ENCODE data around the gene SLC38A7.
A peak's percentile ranks its signal among the peaks of the same experiment; 100 is the strongest.

Gene SLC38A7

GRCh38 chr16:58636466-58636865 is 48.1 kb downstream of the SLC38A7 start:
- H3K9ac ChIP-seq (ENCODE audit: insufficient read length): no peak overlapping the region
- H3K9me3 ChIP-seq (ENCODE audit: low read depth, low read length): no peaks in the 10 kb centered on the region
- H3K27ac ChIP-seq: no peak overlapping the region
- no peak overlapping the region for H3K4me3 ChIP-seq
- no peak for TF ChIP-seq POLR2AphosphoS5 (IDR thresholded peaks at IDR 0.05; ENCODE audit: borderline replicate concordance, low read depth, low read length)
- no peak for TF ChIP-seq EZH2 (IDR thresholded peaks at IDR 0.05)
- TF ChIP-seq FOXP2 (optimal IDR thresholded peaks at IDR 0.05; ENCODE audit: control extremely low read depth, extremely low read length, insufficient read depth): no peak
- H3K36me3 ChIP-seq (ENCODE audit: insufficient read depth, low read length): no peaks in the 10 kb centered on the region
- no peak for DNase-seq (ENCODE audit: low read depth, low spot score)

GRCh38 chr16:58635502-58635901 is 49.1 kb downstream of the SLC38A7 start:
- Histone ChIP-seq H3K27ac (no peak overlapping the region), H3K4me3 (no peak overlapping the region), H3K36me3 (ENCODE audit: insufficient read depth, low read length) (no peaks in the 10 kb centered on the region), H3K9ac (ENCODE audit: insufficient read length) (no peak overlapping the region), H3K9me3 (ENCODE audit: low read depth, low read length) (no peaks in the 10 kb centered on the region)
- DNase-seq (ENCODE audit: low read depth, low spot score): no peak
- TF ChIP-seq FOXP2 (optimal IDR thresholded peaks at IDR 0.05; ENCODE audit: control extremely low read depth, extremely low read length, insufficient read depth): no peak
- TF ChIP-seq EZH2 (IDR thresholded peaks at IDR 0.05): no peak
- TF ChIP-seq POLR2AphosphoS5 (IDR thresholded peaks at IDR 0.05; ENCODE audit: borderline replicate concordance, low read depth, low read length): no peak

DNA sequence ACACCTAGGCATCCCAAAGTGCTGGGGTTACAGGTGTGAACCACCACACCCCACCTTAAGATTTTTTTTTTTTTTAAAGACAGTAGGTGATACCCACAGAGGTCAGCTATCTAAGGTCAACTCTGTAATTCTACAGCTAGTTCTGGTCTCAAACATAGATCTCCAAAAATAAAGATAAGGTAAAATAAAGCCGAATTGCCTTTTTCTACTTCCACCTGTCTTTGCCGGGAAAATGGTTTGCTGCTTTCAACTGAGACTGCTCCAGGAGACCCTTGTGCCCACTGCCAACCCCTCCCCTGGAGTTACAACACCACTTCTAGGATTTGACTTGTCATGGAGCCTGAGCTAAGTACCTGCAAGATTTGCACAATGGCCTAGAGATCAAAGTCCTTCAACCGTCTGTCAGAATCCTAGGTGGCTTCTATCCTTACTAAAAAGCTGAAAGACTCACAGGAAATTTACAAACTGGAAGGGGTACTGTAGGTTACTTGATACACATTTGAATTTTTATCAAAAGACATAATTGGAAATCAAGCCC is 50.2 kb downstream of the SLC38A7 start:
- DNase-seq (ENCODE audit: low read depth, low spot score): no peak
- no peak overlapping the region for H3K9ac ChIP-seq (ENCODE audit: insufficient read length)
- no peak overlapping the region for H3K27ac ChIP-seq
- no peak for TF ChIP-seq EZH2 (IDR thresholded peaks at IDR 0.05)
- no peak for TF ChIP-seq POLR2AphosphoS5 (IDR thresholded peaks at IDR 0.05; ENCODE audit: borderline replicate concordance, low read depth, low read length)
- no peak for TF ChIP-seq FOXP2 (optimal IDR thresholded peaks at IDR 0.05; ENCODE audit: control extremely low read depth, extremely low read length, insufficient read depth)
- no peak overlapping the region for H3K4me3 ChIP-seq
- no peaks in the 10 kb centered on the region for H3K36me3 ChIP-seq (ENCODE audit: insufficient read depth, low read length)
- H3K9me3 ChIP-seq (ENCODE audit: low read depth, low read length): no peaks in the 10 kb centered on the region

DNA sequence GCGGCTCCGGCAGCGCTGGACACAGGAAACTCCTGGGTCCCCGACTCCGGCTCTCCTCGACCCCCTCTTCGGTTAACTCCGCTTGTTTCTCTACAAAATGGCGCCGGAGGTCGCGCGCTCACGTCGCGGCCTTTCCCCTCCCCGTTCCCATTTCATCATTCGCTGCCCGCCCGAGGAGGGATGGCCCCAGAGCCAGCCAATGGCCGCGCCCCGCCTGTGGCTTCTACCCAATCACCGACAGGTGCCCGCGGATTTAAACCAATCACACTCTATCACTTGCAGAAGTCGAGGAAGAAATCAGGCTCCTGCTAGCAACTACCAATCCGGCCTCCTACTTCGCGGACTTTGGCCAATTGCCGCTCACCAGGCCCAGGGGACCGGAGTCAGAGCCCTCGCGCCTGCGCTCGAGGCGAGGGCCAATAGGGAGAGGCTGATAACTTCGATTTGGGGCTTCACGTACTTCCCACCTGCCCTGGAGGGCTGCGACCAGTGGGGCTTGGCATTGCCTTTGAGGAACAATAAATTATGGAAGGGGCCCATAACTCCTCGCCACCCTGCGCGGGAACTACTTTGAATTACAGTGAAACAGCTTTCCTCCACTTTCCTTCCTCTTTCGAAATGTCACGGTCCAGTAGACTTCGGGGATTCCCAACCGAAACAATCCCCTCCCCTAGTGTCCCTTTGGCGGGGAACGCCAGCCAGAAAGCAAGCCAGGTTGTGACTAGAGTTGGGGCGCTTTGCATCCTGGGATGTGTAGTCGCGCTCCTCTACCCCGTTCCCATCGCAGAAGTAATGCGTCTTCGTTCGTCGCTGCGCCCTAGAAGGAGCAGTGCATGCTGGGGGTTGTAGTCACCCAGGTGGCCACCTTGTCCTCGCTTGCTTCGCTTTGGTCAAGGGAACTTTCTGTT is 54.6 kb downstream of the SLC38A7 start, which contains the start of gene CNOT1:
Gene CNOT1 (minus strand): TSS at position 94 of the 908 bp plus-strand sequence. CDS start 30,489 bp downstream, outside the sequence.
- TF ChIP-seq POLR2AphosphoS5 (IDR thresholded peaks at IDR 0.05; ENCODE audit: borderline replicate concordance, low read depth, low read length): peak; percentile 83
- no peak for TF ChIP-seq EZH2 (IDR thresholded peaks at IDR 0.05)
- Histone ChIP-seq H3K27ac (peak within 1 kb of the TSS; percentile 96), H3K9ac (ENCODE audit: insufficient read length) (peak within 1 kb of the TSS; percentile 95), H3K9me3 (ENCODE audit: low read depth, low read length) (no peaks in the 10 kb centered on the region), H3K4me3 (peak within 1 kb of the TSS; percentile 87), H3K36me3 (ENCODE audit: insufficient read depth, low read length) (peaks cover under 1% of the 10 kb centered on the region; the same call in 1 of the 2 replicates)
- DNase-seq (ENCODE audit: low read depth, low spot score): peak; percentile 84

DNA sequence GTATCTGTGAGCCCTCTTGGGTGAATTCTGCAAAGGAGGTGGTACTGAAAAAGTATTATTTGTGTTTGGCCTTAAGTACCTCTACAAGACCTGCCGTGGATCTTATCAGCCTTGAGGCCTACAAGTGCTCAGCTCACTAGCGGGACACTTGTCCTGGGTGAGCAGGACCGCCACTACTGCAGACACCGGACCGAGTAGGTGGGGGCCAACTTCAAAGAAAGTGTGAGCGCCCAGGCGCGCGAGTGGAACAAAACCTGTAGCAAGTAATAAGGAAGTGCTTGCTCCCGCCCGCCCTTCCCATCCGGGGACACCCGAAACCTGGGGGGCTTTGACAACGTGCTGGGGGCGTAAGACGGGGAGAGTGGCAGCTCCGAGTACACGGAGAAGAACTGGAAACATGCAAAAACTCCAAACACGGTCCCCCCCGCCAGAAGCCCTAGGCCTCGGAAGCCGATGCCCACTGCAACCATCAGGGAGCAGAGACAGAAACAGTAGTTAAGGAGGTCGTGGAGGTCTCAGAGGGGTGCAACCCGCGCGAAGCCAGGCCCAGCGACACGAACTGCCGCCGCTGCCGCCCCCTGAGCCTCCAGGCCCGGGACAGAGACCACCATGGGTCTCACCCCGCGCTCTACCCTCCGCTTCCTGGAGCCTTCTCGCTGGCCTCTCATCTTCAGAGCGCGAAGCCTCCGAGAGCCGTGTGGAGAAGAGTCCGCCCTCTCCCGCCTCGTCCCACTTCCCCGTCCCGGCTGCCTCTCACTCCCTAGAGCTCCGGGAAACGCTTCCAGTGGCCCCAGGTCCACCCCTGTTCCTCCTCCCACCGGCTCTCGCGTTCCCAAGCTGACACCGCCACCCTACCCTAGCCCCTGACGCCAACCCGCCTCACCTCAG is 55.5 kb downstream of the SLC38A7 start:
- no peaks in the 10 kb centered on the region for H3K9me3 ChIP-seq (ENCODE audit: low read depth, low read length)
- no peak for TF ChIP-seq EZH2 (IDR thresholded peaks at IDR 0.05)
- TF ChIP-seq POLR2AphosphoS5 (IDR thresholded peaks at IDR 0.05; ENCODE audit: borderline replicate concordance, low read depth, low read length): no peak
- no peak for TF ChIP-seq FOXP2 (optimal IDR thresholded peaks at IDR 0.05; ENCODE audit: control extremely low read depth, extremely low read length, insufficient read depth)
- peak overlapping the region; percentile 87 for H3K4me3 ChIP-seq
- DNase-seq (ENCODE audit: low read depth, low spot score): no peak
- peak overlapping the region; percentile 81 for H3K27ac ChIP-seq
- H3K9ac ChIP-seq (ENCODE audit: insufficient read length): peak overlapping the region; percentile 95
- H3K36me3 ChIP-seq (ENCODE audit: insufficient read depth, low read length): peaks cover 10% of the 10 kb centered on the region; the same call in 1 of the 2 replicates

DNA sequence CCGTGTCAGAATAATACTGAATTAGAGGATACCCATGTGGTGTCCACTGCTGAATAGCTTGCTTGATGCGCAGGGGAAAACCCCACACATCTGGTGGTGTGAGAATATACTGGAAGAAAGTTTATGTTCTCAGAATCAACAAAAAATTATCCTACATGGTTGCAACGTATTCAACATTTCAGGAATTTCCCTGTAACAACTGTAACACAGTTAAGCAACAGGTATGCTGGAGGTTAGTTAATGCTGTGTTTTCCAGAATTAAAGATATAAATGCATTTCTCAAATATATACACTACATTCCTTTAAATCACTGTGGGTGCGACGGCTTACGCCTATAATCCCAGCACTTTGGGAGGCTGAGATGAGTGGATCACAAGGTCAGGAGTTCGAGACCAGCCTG is 60.4 kb downstream of the SLC38A7 start:
- no peak for TF ChIP-seq POLR2AphosphoS5 (IDR thresholded peaks at IDR 0.05; ENCODE audit: borderline replicate concordance, low read depth, low read length)
- TF ChIP-seq EZH2 (IDR thresholded peaks at IDR 0.05): no peak
- TF ChIP-seq FOXP2 (optimal IDR thresholded peaks at IDR 0.05; ENCODE audit: control extremely low read depth, extremely low read length, insufficient read depth): no peak
- Histone ChIP-seq H3K9me3 (ENCODE audit: low read depth, low read length) (no peaks in the 10 kb centered on the region), H3K27ac (no peak overlapping the region), H3K36me3 (ENCODE audit: insufficient read depth, low read length) (peaks cover 32% of the 10 kb centered on the region), H3K9ac (ENCODE audit: insufficient read length) (no peak overlapping the region), H3K4me3 (no peak overlapping the region)
- DNase-seq (ENCODE audit: low read depth, low spot score): no peak

GRCh38 chr16:58620396-58620795 is 64.2 kb downstream of the SLC38A7 start:
- H3K4me3 ChIP-seq: no peak overlapping the region
- H3K9me3 ChIP-seq (ENCODE audit: low read depth, low read length): no peaks in the 10 kb centered on the region
- peaks cover 47% of the 10 kb centered on the region for H3K36me3 ChIP-seq (ENCODE audit: insufficient read depth, low read length)
- H3K9ac ChIP-seq (ENCODE audit: insufficient read length): no peak overlapping the region
- DNase-seq (ENCODE audit: low read depth, low spot score): no peak
- H3K27ac ChIP-seq: no peak overlapping the region
- no peak for TF ChIP-seq FOXP2 (optimal IDR thresholded peaks at IDR 0.05; ENCODE audit: control extremely low read depth, extremely low read length, insufficient read depth)
- TF ChIP-seq POLR2AphosphoS5 (IDR thresholded peaks at IDR 0.05; ENCODE audit: borderline replicate concordance, low read depth, low read length): no peak
- TF ChIP-seq EZH2 (IDR thresholded peaks at IDR 0.05): no peak

GRCh38 chr16:58615280-58615679 is 69.3 kb downstream of the SLC38A7 start:
- Histone ChIP-seq H3K27ac (no peak overlapping the region), H3K9ac (ENCODE audit: insufficient read length) (no peak overlapping the region), H3K36me3 (ENCODE audit: insufficient read depth, low read length) (peaks cover 24% of the 10 kb centered on the region), H3K4me3 (no peak overlapping the region), H3K9me3 (ENCODE audit: low read depth, low read length) (no peaks in the 10 kb centered on the region)
- DNase-seq (ENCODE audit: low read depth, low spot score): no peak
- TF ChIP-seq FOXP2 (optimal IDR thresholded peaks at IDR 0.05; ENCODE audit: control extremely low read depth, extremely low read length, insufficient read depth) (no peak), POLR2AphosphoS5 (IDR thresholded peaks at IDR 0.05; ENCODE audit: borderline replicate concordance, low read depth, low read length) (no peak)
